GM06990 (cell line): ENCODE results near the gene CDK5RAP1.

Experiments used
- DNase-seq: peaks from one replicate; pipeline ENCODE4 v3.0.0-alpha.2; 2011; ENCODE audit not compliant: insufficient read length; ENCODE audit errors: extremely low read depth
- H3K27me3 ChIP-seq: replicated peaks from 2 replicates; pipeline ENCODE4 v1.6.0; 2011; ENCODE audit warnings: low read length; ENCODE audit not compliant: control insufficient read depth, insufficient read depth
- H3K36me3 ChIP-seq: 2 replicates; pipeline ENCODE4 v1.5.1; 2011; ENCODE audit warnings: low read length; ENCODE audit not compliant: control insufficient read depth, insufficient read depth
- H3K4me3 ChIP-seq: replicated peaks from 2 replicates; pipeline ENCODE4 v1.5.1; 2011; ENCODE audit warnings: low read depth, mild to moderate bottlenecking, control low read depth, low read length
- TF ChIP-seq, protein P1 (sequence below): IDR thresholded peaks from 2 replicates; pipeline ENCODE4 v1.5.1; 2011; ENCODE audit warnings: low read length, control low read depth, mild to moderate bottlenecking, inconsistent platforms; ENCODE audit not compliant: insufficient read depth, poor library complexity, severe bottlenecking

CDK5RAP1 gene

DNA sequence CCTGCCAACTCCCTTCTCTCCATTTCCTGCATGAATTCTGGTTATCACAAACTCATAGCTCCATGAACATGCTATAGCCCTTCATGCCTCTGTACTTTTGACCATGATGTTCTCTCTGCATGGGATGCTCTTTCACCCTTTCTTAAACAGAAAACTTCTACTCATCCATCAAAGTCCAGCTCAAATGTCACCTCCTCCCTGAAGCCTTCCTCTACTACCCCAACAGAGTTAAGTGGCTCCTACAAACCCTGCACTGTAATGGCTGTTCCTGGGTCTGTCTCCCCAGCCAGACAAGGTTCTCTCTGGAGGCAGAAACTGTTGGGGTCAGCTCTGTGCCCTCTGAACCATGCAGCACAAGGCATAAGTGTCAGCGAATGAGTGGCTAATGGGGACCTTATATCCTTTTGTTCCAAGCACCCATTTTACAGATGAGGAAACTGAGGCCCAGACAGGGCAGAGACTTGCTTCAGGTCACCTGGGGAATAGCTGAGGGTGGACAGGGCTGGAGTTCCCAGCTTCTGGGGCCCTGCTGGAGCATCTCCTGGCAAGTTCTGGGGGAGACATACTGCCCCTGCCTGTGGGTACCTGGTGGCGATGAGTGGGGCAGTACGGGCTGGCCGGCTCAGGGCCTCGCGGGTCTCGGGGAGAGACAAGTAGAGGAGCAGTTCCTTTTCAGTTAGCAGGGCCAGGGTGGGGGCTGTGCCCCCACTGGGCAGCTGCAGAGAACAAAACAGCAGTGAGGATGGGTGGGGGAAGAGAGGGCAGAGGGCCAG lies 10.6 kb upstream of the CDK5RAP1 start:
- TF ChIP-seq, protein P1, sequence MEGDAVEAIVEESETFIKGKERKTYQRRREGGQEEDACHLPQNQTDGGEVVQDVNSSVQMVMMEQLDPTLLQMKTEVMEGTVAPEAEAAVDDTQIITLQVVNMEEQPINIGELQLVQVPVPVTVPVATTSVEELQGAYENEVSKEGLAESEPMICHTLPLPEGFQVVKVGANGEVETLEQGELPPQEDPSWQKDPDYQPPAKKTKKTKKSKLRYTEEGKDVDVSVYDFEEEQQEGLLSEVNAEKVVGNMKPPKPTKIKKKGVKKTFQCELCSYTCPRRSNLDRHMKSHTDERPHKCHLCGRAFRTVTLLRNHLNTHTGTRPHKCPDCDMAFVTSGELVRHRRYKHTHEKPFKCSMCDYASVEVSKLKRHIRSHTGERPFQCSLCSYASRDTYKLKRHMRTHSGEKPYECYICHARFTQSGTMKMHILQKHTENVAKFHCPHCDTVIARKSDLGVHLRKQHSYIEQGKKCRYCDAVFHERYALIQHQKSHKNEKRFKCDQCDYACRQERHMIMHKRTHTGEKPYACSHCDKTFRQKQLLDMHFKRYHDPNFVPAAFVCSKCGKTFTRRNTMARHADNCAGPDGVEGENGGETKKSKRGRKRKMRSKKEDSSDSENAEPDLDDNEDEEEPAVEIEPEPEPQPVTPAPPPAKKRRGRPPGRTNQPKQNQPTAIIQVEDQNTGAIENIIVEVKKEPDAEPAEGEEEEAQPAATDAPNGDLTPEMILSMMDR: no peak
- Histone ChIP-seq H3K27me3 (no peaks in the 10 kb centered on the region), H3K36me3 (peaks cover 6% of the 10 kb centered on the region), H3K4me3 (no peak overlapping the region)
- DNase-seq: no peak

DNA sequence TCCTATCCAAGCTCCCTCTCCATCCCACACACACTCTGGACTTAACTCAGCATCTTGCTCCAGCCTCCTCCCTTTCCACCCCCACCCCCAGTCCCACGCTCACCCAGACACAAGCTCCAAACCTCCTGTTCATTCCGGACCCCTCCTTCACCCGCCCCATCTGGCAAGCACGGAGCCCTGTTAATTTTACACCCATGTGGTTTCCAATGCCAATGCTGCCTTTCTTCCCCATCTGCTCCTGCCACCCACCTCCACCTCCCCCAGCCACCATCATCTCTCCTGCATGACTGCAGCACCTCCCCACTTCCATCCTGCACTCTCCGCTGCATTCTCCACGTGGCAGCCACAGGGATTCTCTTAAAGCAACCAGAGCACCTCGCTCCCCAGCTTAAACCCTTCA lies 9.9 kb upstream of the CDK5RAP1 start:
- no peak for DNase-seq
- H3K4me3 ChIP-seq: no peak overlapping the region
- TF ChIP-seq, protein P1: no peak
- no peaks in the 10 kb centered on the region for H3K27me3 ChIP-seq
- H3K36me3 ChIP-seq: peaks cover 6% of the 10 kb centered on the region

DNA sequence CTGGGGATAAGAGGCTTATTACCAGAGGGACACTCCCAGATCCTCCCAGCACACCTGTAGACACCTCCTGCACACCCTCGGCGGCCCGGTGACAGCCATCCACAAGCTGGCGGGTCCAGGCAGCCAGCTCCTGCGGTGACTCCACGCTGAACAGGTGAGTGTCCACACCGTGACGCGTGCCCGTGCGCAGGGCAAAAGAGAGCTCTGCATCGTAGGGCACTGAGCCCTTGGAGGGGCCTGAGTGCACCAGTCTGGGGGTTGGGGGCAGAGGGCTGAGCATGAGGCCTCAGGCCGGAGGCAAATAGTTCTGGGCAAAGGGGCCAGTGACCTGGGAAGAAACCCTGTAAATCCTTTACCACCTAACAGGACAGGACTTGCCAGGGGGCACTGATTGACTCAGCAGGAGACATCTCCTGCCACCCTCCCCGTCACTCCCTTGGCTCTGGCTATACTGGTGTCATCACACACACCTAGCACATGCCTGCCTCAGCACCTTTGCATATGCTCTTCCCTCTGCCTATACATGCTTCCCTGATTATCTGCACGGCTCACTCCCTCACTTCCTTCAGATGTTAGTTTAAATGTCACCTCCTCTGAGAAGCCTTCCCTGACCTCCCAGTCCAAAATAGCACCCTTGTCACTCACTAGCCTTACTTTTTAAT lies 8.9 kb upstream of the CDK5RAP1 start:
- Histone ChIP-seq H3K4me3 (no peak overlapping the region), H3K27me3 (no peaks in the 10 kb centered on the region), H3K36me3 (peaks cover 6% of the 10 kb centered on the region)
- TF ChIP-seq, protein P1: no peak
- no peak for DNase-seq

DNA sequence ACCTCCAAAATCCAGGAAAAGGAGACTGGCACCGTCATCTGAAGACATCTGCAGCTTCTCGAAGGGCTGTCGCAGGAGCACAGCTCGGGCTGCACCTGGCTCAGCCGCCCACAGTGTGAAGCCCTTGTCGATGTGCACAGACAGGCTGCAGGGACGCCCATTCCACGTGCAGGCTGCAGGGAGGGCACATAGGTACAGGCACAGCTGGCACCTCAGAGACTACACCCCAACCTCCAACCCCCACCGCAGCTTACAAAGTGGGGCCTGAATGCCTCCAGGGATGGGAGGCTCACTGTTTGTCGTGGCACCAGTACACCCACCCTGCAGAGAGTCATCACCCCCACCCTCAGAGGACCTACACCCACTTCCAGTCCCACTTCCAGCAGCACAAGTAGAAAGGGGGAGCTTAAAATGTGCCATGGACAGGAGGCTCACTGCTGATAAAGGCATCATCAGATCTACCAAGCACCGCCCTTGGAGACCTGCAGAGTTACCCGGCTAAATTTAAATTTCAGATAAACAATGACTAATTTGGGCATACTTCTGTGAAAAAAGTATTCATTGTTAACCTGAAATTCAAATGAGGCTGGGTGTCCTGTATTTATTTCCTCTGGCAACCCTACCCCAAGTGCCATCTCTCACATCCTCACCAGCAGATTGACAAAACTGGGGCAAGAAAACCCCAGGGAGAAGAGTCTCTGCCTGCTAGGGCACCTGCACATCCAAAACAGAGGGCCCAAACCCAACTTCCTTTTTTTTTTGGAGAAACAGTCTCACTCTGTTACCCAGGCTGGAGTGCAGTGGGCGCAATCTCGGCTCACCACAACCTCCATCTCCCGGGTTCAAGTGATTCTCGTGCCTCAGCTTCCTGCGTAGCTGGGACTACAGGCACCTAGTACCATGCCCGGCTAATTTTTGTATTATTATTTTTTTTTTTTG lies 7.7 kb upstream of the CDK5RAP1 start:
- H3K27me3 ChIP-seq: no peaks in the 10 kb centered on the region
- peaks cover 6% of the 10 kb centered on the region for H3K36me3 ChIP-seq
- TF ChIP-seq, protein P1: no peak
- H3K4me3 ChIP-seq: no peak overlapping the region
- DNase-seq: no peak

DNA sequence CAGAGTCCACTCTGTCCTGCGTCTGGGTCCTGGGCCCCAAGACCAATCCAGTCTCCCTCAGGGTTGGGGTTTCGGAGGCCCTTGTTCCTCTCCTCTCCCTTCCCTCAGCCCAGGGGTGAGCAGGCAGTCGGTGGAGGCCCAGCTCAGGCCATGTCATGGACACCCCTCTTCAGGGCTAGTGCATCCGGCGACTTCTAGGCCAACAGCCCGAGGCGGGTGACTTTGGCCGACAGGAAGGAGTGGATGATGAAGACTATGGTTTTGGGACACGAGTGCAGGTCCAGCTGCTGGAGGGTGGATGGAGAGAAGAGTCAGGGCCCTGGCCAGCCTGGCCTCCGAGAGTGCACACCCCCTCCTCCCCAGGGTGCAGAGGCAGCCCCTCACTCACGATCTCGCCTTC lies 7.0 kb upstream of the CDK5RAP1 start:
- TF ChIP-seq, protein P1: no peak
- no peak overlapping the region for H3K4me3 ChIP-seq
- peaks cover 6% of the 10 kb centered on the region for H3K36me3 ChIP-seq

More for the DNA sequence above, 7.0 kb upstream of the CDK5RAP1 start:
- no peaks in the 10 kb centered on the region for H3K27me3 ChIP-seq
- DNase-seq: no peak
